Dedifferentiated amniotic fluid mesenchymal stem cell (primary cell): Measurements from ENCODE around the gene EPSTI1.
"Not testable (repeated sequence)": the region's sequence is repeated elsewhere in the genome, so short reads cannot be mapped to it uniquely, and the experiment has no call there.

Source experiments
- DNase-seq: peaks from one replicate; pipeline ENCODE4 v3.0.0-alpha.2; 2016; ENCODE audit errors: extremely low spot score

EPSTI1 gene

GRCh38 chr13:42894765-42895243 lies 97.2 kb downstream of the EPSTI1 start:
- DNase-seq = peak; percentile 73

- no peak for DNase-seq
These were observed 98.8 kb downstream of the EPSTI1 start for GRCh38 chr13:42893214-42893671.

- DNase-seq = no peak
These were observed 99.3 kb downstream of the EPSTI1 start for GRCh38 chr13:42892760-42893159.

GRCh38 chr13:42891591-42891990 lies 100.5 kb downstream of the EPSTI1 start:
- no peak for DNase-seq

GRCh38 chr13:42885325-42885724 lies 106.7 kb downstream of the EPSTI1 start:
- no peak for DNase-seq

GRCh38 chr13:42883771-42884467 lies 108.1 kb downstream of the EPSTI1 start:
- peak; percentile 40 for DNase-seq

- no peak for DNase-seq
These were observed 108.9 kb downstream of the EPSTI1 start for GRCh38 chr13:42883142-42883541.

- DNase-seq = no peak
These were observed 111.9 kb downstream of the EPSTI1 start for GRCh38 chr13:42880056-42880605.

GRCh38 chr13:42878721-42879120 lies 113.3 kb downstream of the EPSTI1 start:
- no peak for DNase-seq

- peak; percentile 40 for DNase-seq
These were observed 115.0 kb downstream of the EPSTI1 start for GRCh38 chr13:42876887-42877545.

- no peak for DNase-seq
These were observed 115.7 kb downstream of the EPSTI1 start for GRCh38 chr13:42876270-42876714.

GRCh38 chr13:42875475-42876269 lies 116.4 kb downstream of the EPSTI1 start:
- DNase-seq = no peak

GRCh38 chr13:42874221-42874620 lies 117.8 kb downstream of the EPSTI1 start:
- DNase-seq = no peak

- no peak for DNase-seq
These were observed 119.0 kb downstream of the EPSTI1 start for GRCh38 chr13:42873081-42873480.

GRCh38 chr13:42867232-42867631 lies 124.8 kb downstream of the EPSTI1 start:
- no peak for DNase-seq

- DNase-seq = no peak
These were observed 126.3 kb downstream of the EPSTI1 start for GRCh38 chr13:42865768-42866102.

GRCh38 chr13:42864952-42865767 lies 126.9 kb downstream of the EPSTI1 start:
- no peak for DNase-seq

GRCh38 chr13:42862370-42862769 lies 129.7 kb downstream of the EPSTI1 start:
- DNase-seq = not testable (repeated sequence)

- no peak for DNase-seq
These were observed 131.6 kb downstream of the EPSTI1 start for GRCh38 chr13:42860485-42860884.

- DNase-seq = no peak
These were observed 132.3 kb downstream of the EPSTI1 start for GRCh38 chr13:42859760-42860159.

GRCh38 chr13:42855410-42855809 lies 136.6 kb downstream of the EPSTI1 start:
- DNase-seq = no peak
